Astrocyte of the spinal cord (primary cell): ENCODE results near the gene ARHGEF28.

Source experiments
- DNase-seq: peaks from one replicate; pipeline ENCODE4 v3.0.0; 2011; ENCODE audit warnings: low read depth, low spot score
- H3K4me3 ChIP-seq: 2 replicates; pipeline ENCODE4 v1.5.1; 2011; ENCODE audit warnings: low read depth, mild to moderate bottlenecking, low read length, moderate library complexity
- in situ Hi-C: cut with HindIII; loops from 2 replicates; pipeline ENCODE4 v1.10.0; 2017; ENCODE audit warnings: low sequenced_read_pairs
- TF ChIP-seq, protein P1 (sequence below): IDR thresholded peaks from 2 replicates; pipeline ENCODE4 v1.5.1; 2012; ENCODE audit warnings: low read depth, mild to moderate bottlenecking, low read length, inconsistent platforms

Gene ARHGEF28

DNA sequence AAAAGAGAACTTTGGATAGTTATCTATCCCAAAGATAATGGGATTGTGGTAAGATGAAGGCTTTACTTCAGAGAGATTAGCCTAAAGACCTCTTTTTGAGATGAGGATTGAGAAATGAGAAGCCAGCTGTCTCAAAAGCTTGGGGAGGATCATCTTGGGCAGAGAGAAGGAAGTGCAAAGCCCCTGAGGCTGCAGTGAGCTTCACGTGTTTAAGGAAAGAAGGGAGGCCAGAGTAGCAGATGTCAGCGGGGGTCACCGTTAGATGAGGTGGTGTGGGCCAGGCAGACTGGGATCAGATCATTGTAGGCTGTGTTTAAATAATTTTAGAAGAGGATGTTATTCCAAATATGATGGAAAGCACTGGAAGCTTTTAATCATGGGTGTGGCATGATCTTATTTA is 270.1 kb downstream of the ARHGEF28 start:
- TF ChIP-seq, protein P1, sequence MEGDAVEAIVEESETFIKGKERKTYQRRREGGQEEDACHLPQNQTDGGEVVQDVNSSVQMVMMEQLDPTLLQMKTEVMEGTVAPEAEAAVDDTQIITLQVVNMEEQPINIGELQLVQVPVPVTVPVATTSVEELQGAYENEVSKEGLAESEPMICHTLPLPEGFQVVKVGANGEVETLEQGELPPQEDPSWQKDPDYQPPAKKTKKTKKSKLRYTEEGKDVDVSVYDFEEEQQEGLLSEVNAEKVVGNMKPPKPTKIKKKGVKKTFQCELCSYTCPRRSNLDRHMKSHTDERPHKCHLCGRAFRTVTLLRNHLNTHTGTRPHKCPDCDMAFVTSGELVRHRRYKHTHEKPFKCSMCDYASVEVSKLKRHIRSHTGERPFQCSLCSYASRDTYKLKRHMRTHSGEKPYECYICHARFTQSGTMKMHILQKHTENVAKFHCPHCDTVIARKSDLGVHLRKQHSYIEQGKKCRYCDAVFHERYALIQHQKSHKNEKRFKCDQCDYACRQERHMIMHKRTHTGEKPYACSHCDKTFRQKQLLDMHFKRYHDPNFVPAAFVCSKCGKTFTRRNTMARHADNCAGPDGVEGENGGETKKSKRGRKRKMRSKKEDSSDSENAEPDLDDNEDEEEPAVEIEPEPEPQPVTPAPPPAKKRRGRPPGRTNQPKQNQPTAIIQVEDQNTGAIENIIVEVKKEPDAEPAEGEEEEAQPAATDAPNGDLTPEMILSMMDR = no peak
- in situ Hi-C loops = no loop called here
- no peak overlapping the region for H3K4me3 ChIP-seq
- DNase-seq = no peak

DNA sequence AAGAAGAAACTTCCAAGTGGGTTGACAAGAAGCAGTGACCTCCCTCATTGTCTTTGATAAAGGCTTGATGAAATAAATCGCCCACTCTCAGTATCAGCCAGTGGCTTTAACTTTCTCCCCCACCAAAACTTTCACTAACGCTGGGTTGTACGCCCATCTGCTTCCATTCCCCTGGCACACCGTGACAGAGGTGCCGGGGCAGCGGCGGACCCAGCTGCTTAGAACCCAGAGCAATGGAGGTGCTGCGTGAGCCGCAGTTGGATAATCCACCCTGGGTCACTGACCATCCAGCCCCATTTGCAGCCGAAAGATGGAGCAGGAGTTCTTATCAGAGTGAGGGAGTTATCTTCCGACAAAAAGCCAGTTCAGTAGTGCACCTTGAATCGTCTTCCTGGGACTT is 270.7 kb downstream of the ARHGEF28 start:
- H3K4me3 ChIP-seq = no peak overlapping the region
- TF ChIP-seq, protein P1 = no peak
- in situ Hi-C loops = no loop called here
- no peak for DNase-seq

DNA sequence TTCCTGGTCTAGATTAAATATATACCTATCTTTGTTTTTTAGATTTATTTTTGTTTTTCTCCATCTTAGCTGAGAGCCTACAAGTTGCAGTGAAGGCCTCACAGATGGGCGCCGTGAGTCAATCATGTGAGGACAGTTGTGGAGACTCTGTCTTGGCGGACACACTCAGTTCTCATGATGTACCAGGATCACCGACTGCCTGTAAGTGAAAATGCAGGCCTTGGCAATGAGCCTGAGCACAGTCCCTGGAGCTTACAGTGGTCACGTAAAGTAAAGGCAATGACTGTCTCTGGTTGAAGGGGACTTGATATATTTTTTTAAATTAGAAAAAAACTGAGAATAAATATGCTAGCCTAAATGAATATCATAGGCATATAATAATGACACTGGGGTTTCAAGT is 271.9 kb downstream of the ARHGEF28 start:
- TF ChIP-seq, protein P1 = no peak
- DNase-seq = no peak
- H3K4me3 ChIP-seq = no peak overlapping the region
- in situ Hi-C loops = no loop called here

DNA sequence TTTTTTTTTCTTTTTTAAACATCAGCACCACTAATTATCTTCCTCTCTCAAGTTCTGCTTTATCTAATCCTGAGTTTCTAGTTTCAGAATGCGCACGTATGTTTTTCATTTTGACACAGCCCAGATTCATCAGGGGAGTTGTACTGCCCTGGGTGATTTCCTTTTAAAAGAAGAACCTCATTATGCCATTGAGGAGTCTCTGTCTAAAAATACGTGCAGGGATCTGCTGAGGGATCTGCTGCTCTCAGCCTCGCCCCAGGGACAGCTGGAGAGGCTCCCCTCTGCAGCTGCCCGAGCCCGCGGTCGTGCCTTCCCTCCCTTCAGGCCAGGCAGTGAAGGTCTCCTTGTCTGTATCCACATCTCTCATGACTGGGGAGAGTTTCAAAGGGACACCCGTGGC is 273.1 kb downstream of the ARHGEF28 start:
- in situ Hi-C loops = no loop called here
- no peak for DNase-seq
- no peak overlapping the region for H3K4me3 ChIP-seq
- TF ChIP-seq, protein P1 = no peak

DNA sequence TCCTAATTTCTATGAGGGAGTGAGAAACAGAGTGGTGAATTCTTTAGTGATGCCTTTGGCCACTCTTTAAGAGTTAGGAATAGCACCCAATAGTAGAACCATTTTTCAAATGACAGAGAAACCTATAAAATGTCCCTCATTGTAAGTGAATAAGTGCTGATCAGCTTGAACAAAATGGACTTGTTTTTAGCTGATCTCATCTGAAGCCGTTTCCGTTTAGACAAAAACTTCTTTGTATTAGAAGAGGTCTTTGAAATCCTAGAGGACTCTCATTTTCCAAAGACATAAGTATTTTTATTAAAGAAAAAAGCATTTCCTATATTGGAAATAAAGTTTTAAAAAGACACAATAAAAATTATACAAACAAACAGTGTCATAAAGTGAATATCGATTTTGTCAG is 273.9 kb downstream of the ARHGEF28 start:
- in situ Hi-C loops = no loop called here
- no peak for DNase-seq
- H3K4me3 ChIP-seq = no peak overlapping the region
- TF ChIP-seq, protein P1 = no peak

DNA sequence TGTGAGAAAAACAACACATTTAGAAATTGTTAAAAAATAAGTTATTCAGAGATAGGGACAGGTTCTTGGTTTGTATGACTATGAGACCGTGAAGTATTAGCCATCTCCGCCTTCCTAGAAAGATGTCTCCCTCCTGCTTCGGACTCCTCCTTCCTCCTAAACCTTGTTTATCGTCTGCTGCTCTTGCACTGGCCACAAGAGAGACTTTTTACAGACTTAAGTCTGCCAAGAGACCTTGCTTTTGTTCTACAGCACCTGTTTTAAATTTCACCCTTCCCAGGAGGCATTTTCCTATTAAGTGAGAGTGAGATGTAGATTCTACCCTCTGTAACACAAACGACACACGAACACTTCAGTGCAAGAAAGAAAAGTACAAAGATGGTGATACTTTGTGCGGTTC is 274.6 kb downstream of the ARHGEF28 start:
- no peak overlapping the region for H3K4me3 ChIP-seq
- TF ChIP-seq, protein P1 = no peak
- peak; percentile 12 for DNase-seq
- in situ Hi-C loops = no loop called here

DNA sequence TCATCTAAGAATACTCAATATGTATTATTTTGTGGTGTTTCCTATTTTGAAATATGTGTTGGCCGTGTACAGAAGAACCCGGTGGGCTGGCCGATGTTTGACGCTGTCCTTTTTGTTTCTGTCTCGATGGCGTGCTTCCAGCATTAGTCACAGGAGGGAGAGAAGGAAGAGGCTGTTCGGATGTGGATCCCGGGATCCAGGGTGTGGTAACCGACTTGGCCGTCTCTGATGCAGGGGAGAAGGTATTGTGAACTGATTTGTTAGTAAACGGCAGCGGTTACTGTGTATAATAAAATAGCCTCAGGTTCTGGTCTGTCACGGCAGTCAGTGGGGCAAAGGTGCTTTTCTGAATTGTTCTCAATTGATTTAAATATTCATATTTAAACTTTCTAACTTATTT is 275.0 kb downstream of the ARHGEF28 start:
- in situ Hi-C loops = no loop called here
- no peak overlapping the region for H3K4me3 ChIP-seq
- TF ChIP-seq, protein P1 = no peak
- DNase-seq = peak; percentile 64
